Rectal smooth muscle tissue (tissue), 1 donor: Measurements from ENCODE around the gene CYP2S1.
"Not testable (repeated sequence)": the region's sequence is repeated elsewhere in the genome, so short reads cannot be mapped to it uniquely, and the experiment has no call there.

ENCODE experiments used
- H3K27ac ChIP-seq: one replicate; pipeline ENCODE4 v1.7.0; 2013; ENCODE audit warnings: low read depth, low read length, inconsistent platforms
- H3K27me3 ChIP-seq: one replicate; pipeline ENCODE4 v1.7.0; 2013; ENCODE audit warnings: low read length; ENCODE audit not compliant: control insufficient read depth, insufficient read depth
- H3K36me3 ChIP-seq: one replicate; pipeline ENCODE4 v1.7.0; 2013; ENCODE audit warnings: low read length; ENCODE audit not compliant: control insufficient read depth, insufficient read depth
- H3K4me1 ChIP-seq: one replicate; pipeline ENCODE4 v1.7.0; 2013; ENCODE audit warnings: low read length; ENCODE audit not compliant: control insufficient read depth, insufficient read depth
- H3K4me3 ChIP-seq: one replicate; pipeline ENCODE4 v1.7.0; 2013; ENCODE audit warnings: low read length
- H3K9ac ChIP-seq: one replicate; pipeline ENCODE4 v1.7.0; 2013; ENCODE audit warnings: low read length

The CYP2S1 gene

GRCh38 chr19:41175801-41176777 is 16.9 kb upstream of the CYP2S1 start:
- H3K27ac ChIP-seq, result peak overlapping the region; percentile 6
- no peaks in the 10 kb centered on the region for H3K27me3 ChIP-seq
- no peaks in the 10 kb centered on the region for H3K4me1 ChIP-seq
- peak overlapping the region; percentile 33 for H3K4me3 ChIP-seq
- H3K36me3 ChIP-seq, result no peaks in the 10 kb centered on the region
- H3K9ac ChIP-seq, result no peak overlapping the region

GRCh38 chr19:41180173-41180572 is 12.8 kb upstream of the CYP2S1 start:
- not testable (repeated sequence) for H3K4me3 ChIP-seq, H3K36me3 ChIP-seq, H3K27ac ChIP-seq, H3K4me1 ChIP-seq, H3K27me3 ChIP-seq, H3K9ac ChIP-seq

- Histone ChIP-seq H3K27me3 (no peaks in the 10 kb centered on the region), H3K4me3 (no peak overlapping the region), H3K4me1 (no peaks in the 10 kb centered on the region), H3K27ac (no peak overlapping the region), H3K9ac (no peak overlapping the region), H3K36me3 (no peaks in the 10 kb centered on the region)
These were observed 5.8 kb upstream of the CYP2S1 start for GRCh38 chr19:41186971-41187883.

GRCh38 chr19:41187884-41188279 is 5.1 kb upstream of the CYP2S1 start:
- Histone ChIP-seq H3K4me3 (no peak overlapping the region), H3K4me1 (no peaks in the 10 kb centered on the region), H3K36me3 (no peaks in the 10 kb centered on the region), H3K27me3 (no peaks in the 10 kb centered on the region), H3K27ac (no peak overlapping the region), H3K9ac (no peak overlapping the region)

GRCh38 chr19:41189425-41190065 is 3.5 kb upstream of the CYP2S1 start:
- Histone ChIP-seq H3K27me3 (no peaks in the 10 kb centered on the region), H3K4me1 (no peaks in the 10 kb centered on the region), H3K27ac (no peak overlapping the region), H3K9ac (no peak overlapping the region), H3K36me3 (no peaks in the 10 kb centered on the region), H3K4me3 (no peak overlapping the region)

GRCh38 chr19:41193430-41194156 is 574 bp downstream of the CYP2S1 start:
- Histone ChIP-seq H3K4me3 (peak overlapping the region; percentile 60), H3K27me3 (no peaks in the 10 kb centered on the region), H3K9ac (no peak overlapping the region)

GRCh38 chr19:41194157-41194552 is 1.1 kb downstream of the CYP2S1 start:
- Histone ChIP-seq H3K36me3 (no peaks in the 10 kb centered on the region), H3K4me3 (no peak overlapping the region), H3K27ac (no peak overlapping the region), H3K4me1 (no peaks in the 10 kb centered on the region), H3K9ac (no peak overlapping the region), H3K27me3 (no peaks in the 10 kb centered on the region)

More at GRCh38 chr19:41193430-41194156, 574 bp downstream of the CYP2S1 start:
- Histone ChIP-seq H3K4me1 (no peaks in the 10 kb centered on the region), H3K36me3 (no peaks in the 10 kb centered on the region), H3K27ac (no peak overlapping the region)

GRCh38 chr19:41195675-41196497 is 2.9 kb downstream of the CYP2S1 start:
- no peaks in the 10 kb centered on the region for H3K36me3 ChIP-seq
- H3K27me3 ChIP-seq, result no peaks in the 10 kb centered on the region
- no peak overlapping the region for H3K9ac ChIP-seq
- H3K4me3 ChIP-seq, result no peak overlapping the region
- H3K4me1 ChIP-seq, result no peaks in the 10 kb centered on the region
- no peak overlapping the region for H3K27ac ChIP-seq

GRCh38 chr19:41198559-41198958 is 5.5 kb downstream of the CYP2S1 start:
- no peak overlapping the region for H3K9ac ChIP-seq

GRCh38 chr19:41203371-41203770 is 10.4 kb downstream of the CYP2S1 start:
- no peaks in the 10 kb centered on the region for H3K4me1 ChIP-seq
- H3K27me3 ChIP-seq, result no peaks in the 10 kb centered on the region
- H3K36me3 ChIP-seq, result peaks cover 2% of the 10 kb centered on the region

More at GRCh38 chr19:41198559-41198958, 5.5 kb downstream of the CYP2S1 start:
- H3K4me3 ChIP-seq, result no peak overlapping the region
- H3K36me3 ChIP-seq, result peaks cover 2% of the 10 kb centered on the region
- no peaks in the 10 kb centered on the region for H3K27me3 ChIP-seq
- no peak overlapping the region for H3K27ac ChIP-seq
- H3K4me1 ChIP-seq, result no peaks in the 10 kb centered on the region

GRCh38 chr19:41204338-41204737 is 11.3 kb downstream of the CYP2S1 start:
- H3K27me3 ChIP-seq, H3K4me1 ChIP-seq, H3K4me3 ChIP-seq, H3K27ac ChIP-seq, H3K36me3 ChIP-seq, H3K9ac ChIP-seq: not testable (repeated sequence)

More at GRCh38 chr19:41203371-41203770, 10.4 kb downstream of the CYP2S1 start:
- Histone ChIP-seq H3K9ac (no peak overlapping the region), H3K4me3 (no peak overlapping the region), H3K27ac (no peak overlapping the region)
